Measurements from ENCODE around the gene MMRN2.

The MMRN2 gene

GRCh38 chr10:86969421-86970041 lies 12.1 kb upstream of the MMRN2 start:
- no peak for DNase-seq (ENCODE audit: low spot score)

GRCh38 chr10:86968994-86969355 lies 11.6 kb upstream of the MMRN2 start:
- no peak for DNase-seq (ENCODE audit: low spot score)

GRCh38 chr10:86968271-86968993 lies 11.0 kb upstream of the MMRN2 start, which contains the start of gene ADIRF:
Gene ADIRF, plus strand, starts transcription at chr10:86968482. Its CDS starts 63 bp downstream, at chr10:86968545.
- no peak for DNase-seq (ENCODE audit: low spot score)

- DNase-seq (ENCODE audit: low spot score): no peak
Observed at GRCh38 chr10:86967481-86967941, 10.1 kb upstream of the MMRN2 start.

GRCh38 chr10:86965986-86966654 lies 8.7 kb upstream of the MMRN2 start:
- no peak for DNase-seq (ENCODE audit: low spot score)

- no peak for DNase-seq (ENCODE audit: low spot score)
Observed at GRCh38 chr10:86964847-86965190, 7.4 kb upstream of the MMRN2 start.

- no peak for DNase-seq (ENCODE audit: low spot score)
Observed at GRCh38 chr10:86964061-86964846, 6.8 kb upstream of the MMRN2 start.

GRCh38 chr10:86963341-86963919 lies 6.0 kb upstream of the MMRN2 start:
- no peak for DNase-seq (ENCODE audit: low spot score)

- no peak for DNase-seq (ENCODE audit: low spot score)
Observed at GRCh38 chr10:86962981-86963310, 5.5 kb upstream of the MMRN2 start.

- DNase-seq (ENCODE audit: low spot score): no peak
Observed at GRCh38 chr10:86962136-86962980, 4.9 kb upstream of the MMRN2 start.

GRCh38 chr10:86961481-86962091 lies 4.2 kb upstream of the MMRN2 start:
- DNase-seq (ENCODE audit: low spot score): no peak

GRCh38 chr10:86960863-86961434 lies 3.5 kb upstream of the MMRN2 start:
- no peak for DNase-seq (ENCODE audit: low spot score)

- DNase-seq (ENCODE audit: low spot score): no peak
Observed at GRCh38 chr10:86960003-86960862, 2.8 kb upstream of the MMRN2 start.

- DNase-seq (ENCODE audit: low spot score): no peak
Observed at GRCh38 chr10:86959737-86960002, 2.3 kb upstream of the MMRN2 start.

- DNase-seq (ENCODE audit: low spot score): no peak
Observed at GRCh38 chr10:86958901-86959736, 1.7 kb upstream of the MMRN2 start.

GRCh38 chr10:86958116-86958900 lies 893 bp upstream of the MMRN2 start, which contains the start of gene SNCG:
Gene SNCG, plus strand, starts transcription at chr10:86958599. Its CDS starts 99 bp downstream, at chr10:86958698.
- DNase-seq (ENCODE audit: low spot score): no peak

GRCh38 chr10:86956848-86957448 lies 467 bp downstream of the MMRN2 start:
- DNase-seq (ENCODE audit: low spot score): no peak
